ENCODE data around the gene MAGEB18.

GRCh38 chrX:26146024-26146423 is 7.9 kb downstream of the MAGEB18 start:
- TF ChIP-seq, protein P1, sequence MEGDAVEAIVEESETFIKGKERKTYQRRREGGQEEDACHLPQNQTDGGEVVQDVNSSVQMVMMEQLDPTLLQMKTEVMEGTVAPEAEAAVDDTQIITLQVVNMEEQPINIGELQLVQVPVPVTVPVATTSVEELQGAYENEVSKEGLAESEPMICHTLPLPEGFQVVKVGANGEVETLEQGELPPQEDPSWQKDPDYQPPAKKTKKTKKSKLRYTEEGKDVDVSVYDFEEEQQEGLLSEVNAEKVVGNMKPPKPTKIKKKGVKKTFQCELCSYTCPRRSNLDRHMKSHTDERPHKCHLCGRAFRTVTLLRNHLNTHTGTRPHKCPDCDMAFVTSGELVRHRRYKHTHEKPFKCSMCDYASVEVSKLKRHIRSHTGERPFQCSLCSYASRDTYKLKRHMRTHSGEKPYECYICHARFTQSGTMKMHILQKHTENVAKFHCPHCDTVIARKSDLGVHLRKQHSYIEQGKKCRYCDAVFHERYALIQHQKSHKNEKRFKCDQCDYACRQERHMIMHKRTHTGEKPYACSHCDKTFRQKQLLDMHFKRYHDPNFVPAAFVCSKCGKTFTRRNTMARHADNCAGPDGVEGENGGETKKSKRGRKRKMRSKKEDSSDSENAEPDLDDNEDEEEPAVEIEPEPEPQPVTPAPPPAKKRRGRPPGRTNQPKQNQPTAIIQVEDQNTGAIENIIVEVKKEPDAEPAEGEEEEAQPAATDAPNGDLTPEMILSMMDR (optimal IDR thresholded peaks at IDR 0.05 in 1 of 3, IDR thresholded peaks at IDR 0.05 in 1 of 3, conservative IDR thresholded peaks at IDR 0.05 in 1 of 3; ENCODE audit: extremely low read depth in 1 of 3, insufficient read depth in 2 of 3, low read length in 3 of 3) = no peak
- TF ChIP-seq EZH2 (IDR thresholded peaks at IDR 0.05; ENCODE audit: low read length) = no peak

Measured in keratinocyte (primary cell).